A673 (cell line): ENCODE results near the gene ANO1.

Experiments used
- CTCF ChIP-seq: fragments of 300-800, 200-600 bp; sonication (generic); conservative IDR thresholded peaks from 2 replicates; pipeline ENCODE4 v1.5.1; 2017; ENCODE audit warnings: low read depth, mild to moderate bottlenecking, antibody characterized with exemption, low read length, moderate library complexity, mixed read lengths
- EZH2 ChIP-seq: fragments of 200-600 bp; sonication (generic); IDR thresholded peaks from 2 replicates; pipeline ENCODE4 v1.6.1; 2017; ENCODE audit warnings: borderline replicate concordance, low read depth, mild to moderate bottlenecking, mixed read lengths, antibody characterized with exemption, low read length; ENCODE audit not compliant: poor library complexity, severe bottlenecking

GRCh38 chr11:70206226-70206981, 128.3 kb downstream of the ANO1 start:
- TF ChIP-seq CTCF (no peak), EZH2 (no peak)
